GM19351 (cell line): ENCODE measurements around the gene PASD1.

Experiments
- ATAC-seq: cut with Tn5 transposase; IDR thresholded peaks from one replicate; pipeline ENCODE4 v1.9.1; 2021; ENCODE audit warnings: mild to moderate bottlenecking, moderate library complexity; ENCODE audit not compliant: unreplicated experiment

The PASD1 gene

GRCh38 chrX:151701071-151701470 is 137.6 kb downstream of the PASD1 start:
- no peak for ATAC-seq

- no peak for ATAC-seq
These were observed 138.1 kb downstream of the PASD1 start for GRCh38 chrX:151701531-151701930.

- no peak for ATAC-seq
These were observed 138.7 kb downstream of the PASD1 start for GRCh38 chrX:151702026-151702714.

- no peak for ATAC-seq
These were observed 139.4 kb downstream of the PASD1 start for GRCh38 chrX:151702741-151703340.

- ATAC-seq, result no peak
These were observed 140.0 kb downstream of the PASD1 start for GRCh38 chrX:151703487-151703886.

GRCh38 chrX:151704041-151704663 is 140.7 kb downstream of the PASD1 start:
- no peak for ATAC-seq

GRCh38 chrX:151708821-151709220 is 145.3 kb downstream of the PASD1 start:
- ATAC-seq, result no peak

- no peak for ATAC-seq
These were observed 147.0 kb downstream of the PASD1 start for GRCh38 chrX:151710457-151710856.

GRCh38 chrX:151711154-151711553 is 147.7 kb downstream of the PASD1 start:
- ATAC-seq, result no peak

GRCh38 chrX:151711787-151712186 is 148.3 kb downstream of the PASD1 start:
- no peak for ATAC-seq

- no peak for ATAC-seq
These were observed 148.8 kb downstream of the PASD1 start for GRCh38 chrX:151712253-151712652.

- peak; percentile 72 for ATAC-seq
These were observed 150.4 kb downstream of the PASD1 start for GRCh38 chrX:151713849-151714248.

GRCh38 chrX:151714362-151714761 is 150.9 kb downstream of the PASD1 start:
- no peak for ATAC-seq

- ATAC-seq, result no peak
These were observed 152.3 kb downstream of the PASD1 start, which contains the start of gene FATE1 for GRCh38 chrX:151715752-151716151. FATE1 (plus strand) TSS chrX:151716035; CDS start chrX:151716120, 85 bp downstream.

GRCh38 chrX:151722241-151722846 is 158.9 kb downstream of the PASD1 start:
- peak; percentile 87 for ATAC-seq

GRCh38 chrX:151723156-151723760 is 159.8 kb downstream of the PASD1 start:
- ATAC-seq, result no peak

GRCh38 chrX:151724563-151725337 is 161.3 kb downstream of the PASD1 start:
- no peak for ATAC-seq

GRCh38 chrX:151725338-151725614 is 161.8 kb downstream of the PASD1 start:
- ATAC-seq, result no peak
